Dendritic cell treated with granulocyte-macrophage colony-stimulating factor and Interleukin-4, amounts not matched to agents 40 ng/mL and 50 ng/mL, for 4 days (primary cell): ENCODE data around the gene TTC16.
A peak's percentile ranks its signal among the peaks of the same experiment; 100 is the strongest.

Experiments used
- H3K27ac Mint-ChIP-seq: one replicate; pipeline ENCODE4 v1.8.0; 2022; ENCODE audit warnings: mild to moderate bottlenecking, mixed read lengths
- H3K27me3 Mint-ChIP-seq: one replicate; pipeline ENCODE4 v1.8.0; 2022; ENCODE audit warnings: mild to moderate bottlenecking, mixed read lengths
- H3K36me3 Mint-ChIP-seq: one replicate; pipeline ENCODE4 v1.8.0; 2022; ENCODE audit warnings: low read depth, mixed read lengths
- H3K4me1 Mint-ChIP-seq: one replicate; pipeline ENCODE4 v1.8.0; 2022; ENCODE audit warnings: low read depth, mixed read lengths
- H3K4me3 Mint-ChIP-seq: one replicate; pipeline ENCODE4 v1.8.0; 2022; ENCODE audit warnings: mild to moderate bottlenecking, moderate library complexity, mixed read lengths
- H3K9me3 Mint-ChIP-seq: one replicate; pipeline ENCODE4 v1.8.0; 2022; ENCODE audit warnings: mixed read lengths
- intact Hi-C: fragments of 100-400 bp; cut with micrococcal nuclease; formaldehyde crosslinking; loops from one replicate; pipeline ENCODE4 v1.15.0; 2022

The TTC16 gene

GRCh38 chr9:127689329-127690000 is 26.4 kb upstream of the TTC16 start:
- H3K27ac Mint-ChIP-seq, result no peak overlapping the region
- H3K4me1 Mint-ChIP-seq, result no peaks in the 10 kb centered on the region
- peaks cover 16% of the 10 kb centered on the region for H3K36me3 Mint-ChIP-seq
- intact Hi-C loops, result no loop called here
- H3K9me3 Mint-ChIP-seq, result no peaks in the 10 kb centered on the region
- H3K27me3 Mint-ChIP-seq, result no peaks in the 10 kb centered on the region
- no peak overlapping the region for H3K4me3 Mint-ChIP-seq

GRCh38 chr9:127690735-127691134 is 25.1 kb upstream of the TTC16 start:
- H3K36me3 Mint-ChIP-seq, result peaks cover 16% of the 10 kb centered on the region
- intact Hi-C loops, result no loop called here
- no peaks in the 10 kb centered on the region for H3K4me1 Mint-ChIP-seq
- H3K27me3 Mint-ChIP-seq, result no peaks in the 10 kb centered on the region
- H3K9me3 Mint-ChIP-seq, result no peaks in the 10 kb centered on the region
- H3K4me3 Mint-ChIP-seq, result no peak overlapping the region
- H3K27ac Mint-ChIP-seq, result no peak overlapping the region

GRCh38 chr9:127692071-127692470 is 23.8 kb upstream of the TTC16 start:
- peaks cover 16% of the 10 kb centered on the region for H3K36me3 Mint-ChIP-seq
- no peak overlapping the region for H3K4me3 Mint-ChIP-seq
- intact Hi-C loops, result no loop called here

GRCh38 chr9:127693143-127693542 is 22.7 kb upstream of the TTC16 start:
- H3K4me3 Mint-ChIP-seq, result no peak overlapping the region
- peaks cover 16% of the 10 kb centered on the region for H3K36me3 Mint-ChIP-seq
- H3K27ac Mint-ChIP-seq, result no peak overlapping the region
- H3K27me3 Mint-ChIP-seq, result no peaks in the 10 kb centered on the region
- H3K9me3 Mint-ChIP-seq, result no peaks in the 10 kb centered on the region
- peaks cover 6% of the 10 kb centered on the region for H3K4me1 Mint-ChIP-seq
- intact Hi-C loops, result no loop called here

More at GRCh38 chr9:127692071-127692470, 23.8 kb upstream of the TTC16 start:
- no peaks in the 10 kb centered on the region for H3K4me1 Mint-ChIP-seq
- no peaks in the 10 kb centered on the region for H3K27me3 Mint-ChIP-seq
- no peak overlapping the region for H3K27ac Mint-ChIP-seq
- no peaks in the 10 kb centered on the region for H3K9me3 Mint-ChIP-seq

GRCh38 chr9:127693697-127694096 is 22.2 kb upstream of the TTC16 start:
- H3K4me3 Mint-ChIP-seq, result no peak overlapping the region
- no peaks in the 10 kb centered on the region for H3K9me3 Mint-ChIP-seq

GRCh38 chr9:127694890-127695720 is 20.8 kb upstream of the TTC16 start:
- intact Hi-C loops, result no loop called here
- no peak overlapping the region for H3K27ac Mint-ChIP-seq
- no peak overlapping the region for H3K4me3 Mint-ChIP-seq
- no peaks in the 10 kb centered on the region for H3K9me3 Mint-ChIP-seq
- no peaks in the 10 kb centered on the region for H3K27me3 Mint-ChIP-seq
- H3K4me1 Mint-ChIP-seq, result peaks cover 22% of the 10 kb centered on the region
- H3K36me3 Mint-ChIP-seq, result peaks cover 10% of the 10 kb centered on the region

More at GRCh38 chr9:127693697-127694096, 22.2 kb upstream of the TTC16 start:
- peaks cover 16% of the 10 kb centered on the region for H3K36me3 Mint-ChIP-seq
- H3K4me1 Mint-ChIP-seq, result peaks cover 9% of the 10 kb centered on the region
- no peak overlapping the region for H3K27ac Mint-ChIP-seq
- intact Hi-C loops, result no loop called here
- H3K27me3 Mint-ChIP-seq, result no peaks in the 10 kb centered on the region

- H3K4me3 Mint-ChIP-seq, result no peak overlapping the region
- peak overlapping the region; percentile 96 for H3K27ac Mint-ChIP-seq
- H3K9me3 Mint-ChIP-seq, result no peaks in the 10 kb centered on the region
- no peaks in the 10 kb centered on the region for H3K36me3 Mint-ChIP-seq
- peaks cover 3% of the 10 kb centered on the region for H3K27me3 Mint-ChIP-seq
- intact Hi-C loops, result no loop called here
- H3K4me1 Mint-ChIP-seq, result peaks cover 26% of the 10 kb centered on the region
Observed at GRCh38 chr9:127697575-127697974, 18.3 kb upstream of the TTC16 start.

GRCh38 chr9:127698386-127698785 is 17.5 kb upstream of the TTC16 start:
- Mint-ChIP-seq H3K27ac (peak overlapping the region; percentile 96), H3K27me3 (peaks cover 3% of the 10 kb centered on the region), H3K36me3 (no peaks in the 10 kb centered on the region), H3K4me3 (no peak overlapping the region), H3K4me1 (peaks cover 26% of the 10 kb centered on the region), H3K9me3 (no peaks in the 10 kb centered on the region)
- intact Hi-C loops, result no loop called here

GRCh38 chr9:127698985-127699670 is 16.8 kb upstream of the TTC16 start:
- H3K4me1 Mint-ChIP-seq, result peaks cover 26% of the 10 kb centered on the region
- intact Hi-C loops, result loop anchor here (1.0 kb wide), 1 partner anchor 16 kb away; the partner anchor contains the start of gene PTRH1
- no peaks in the 10 kb centered on the region for H3K9me3 Mint-ChIP-seq

GRCh38 chr9:127700140-127700539 is 15.7 kb upstream of the TTC16 start:
- Mint-ChIP-seq H3K9me3 (no peaks in the 10 kb centered on the region), H3K27ac (peak overlapping the region; percentile 96), H3K27me3 (peaks cover 5% of the 10 kb centered on the region), H3K4me1 (peaks cover 26% of the 10 kb centered on the region), H3K36me3 (no peaks in the 10 kb centered on the region), H3K4me3 (no peak overlapping the region)
- intact Hi-C loops, result no loop called here

More at GRCh38 chr9:127698985-127699670, 16.8 kb upstream of the TTC16 start:
- peak overlapping the region; percentile 63 for H3K4me3 Mint-ChIP-seq
- H3K36me3 Mint-ChIP-seq, result no peaks in the 10 kb centered on the region
- H3K27me3 Mint-ChIP-seq, result peaks cover 3% of the 10 kb centered on the region
- H3K27ac Mint-ChIP-seq, result peak overlapping the region; percentile 96

GRCh38 chr9:127700594-127701255 is 15.2 kb upstream of the TTC16 start:
- Mint-ChIP-seq H3K4me1 (peaks cover 26% of the 10 kb centered on the region), H3K27me3 (peaks cover 5% of the 10 kb centered on the region), H3K27ac (peak overlapping the region; percentile 96), H3K36me3 (no peaks in the 10 kb centered on the region), H3K9me3 (no peaks in the 10 kb centered on the region), H3K4me3 (no peak overlapping the region)
- intact Hi-C loops, result no loop called here

- Mint-ChIP-seq H3K36me3 (no peaks in the 10 kb centered on the region), H3K27me3 (peaks cover 7% of the 10 kb centered on the region), H3K9me3 (peaks cover 2% of the 10 kb centered on the region), H3K27ac (no peak overlapping the region), H3K4me1 (peaks cover 23% of the 10 kb centered on the region), H3K4me3 (no peak overlapping the region)
- intact Hi-C loops, result no loop called here
Observed at GRCh38 chr9:127703289-127703946, 12.5 kb upstream of the TTC16 start.
